Activated naive CD4-positive, alpha-beta T cell treated with anti-CD3 and anti-CD28 coated beads for 36 hours (primary cell): ENCODE data around the gene ERCC3. TPM values are rescaled to one million over a fixed set of nuclear protein-coding genes. Genes with fewer than 3 reads are reported as not detected.
"Not testable (repeated sequence)": the region's sequence is repeated elsewhere in the genome, so short reads cannot be mapped to it uniquely, and the experiment has no call there.

Experiments used
- CTCF ChIA-PET: fragments of 350-600 bp; sonication (Branson Sonifier 250); formaldehyde crosslinking; loops from one replicate; lab custom pipeline; 2021; ENCODE audit warnings: antibody characterized with exemption; lab: Charles Lee
- DNase-seq: peaks from one replicate; pipeline ENCODE4 v3.0.0-alpha.2; 2020
- H3K27ac Mint-ChIP-seq: one replicate; pipeline ENCODE4 v1.8.0; 2021; ENCODE audit warnings: mild to moderate bottlenecking, mixed read lengths
- H3K27me3 Mint-ChIP-seq: one replicate; pipeline ENCODE4 v1.8.0; 2021; ENCODE audit warnings: low read depth, mixed read lengths
- H3K36me3 Mint-ChIP-seq: one replicate; pipeline ENCODE4 v1.8.0; 2021; ENCODE audit warnings: low read depth, mixed read lengths
- H3K4me1 Mint-ChIP-seq: one replicate; pipeline ENCODE4 v1.8.0; 2021; ENCODE audit warnings: low read depth, mixed read lengths
- H3K4me3 Mint-ChIP-seq: one replicate; pipeline ENCODE4 v1.8.0; 2021; ENCODE audit warnings: mild to moderate bottlenecking, moderate library complexity, mixed read lengths
- H3K9me3 Mint-ChIP-seq: one replicate; pipeline ENCODE4 v1.8.0; 2021; ENCODE audit warnings: mixed read lengths
- intact Hi-C: fragments of 100-400 bp; cut with micrococcal nuclease; formaldehyde crosslinking; loops from one replicate; pipeline ENCODE4 v1.15.1; 2023
- total RNA-seq, 2 experiments: library from RNA; stranded (reverse); gene quantifications; one replicate each; pipeline ENCODE4 v1.2.3, GENCODE V29; 2021

Gene ERCC3
- total RNA-seq, 2 experiments from 2014 or later = 37.0 to 41.1 TPM

- peaks cover 33% of the 10 kb centered on the region for H3K9me3 Mint-ChIP-seq
- CTCF ChIA-PET, H3K4me1 Mint-ChIP-seq, intact Hi-C loops, H3K4me3 Mint-ChIP-seq, H3K27me3 Mint-ChIP-seq, H3K36me3 Mint-ChIP-seq, DNase-seq, H3K27ac Mint-ChIP-seq: not testable (repeated sequence)
Observed at GRCh38 chr2:127237768-127238167, 56.2 kb downstream of the ERCC3 start.

- H3K9me3 Mint-ChIP-seq = peaks cover 16% of the 10 kb centered on the region
- H3K36me3 Mint-ChIP-seq = peaks cover 4% of the 10 kb centered on the region
- no peak for DNase-seq
- H3K4me3 Mint-ChIP-seq = no peak overlapping the region
- H3K4me1 Mint-ChIP-seq = no peaks in the 10 kb centered on the region
- intact Hi-C loops = no loop called here
- no peak overlapping the region for H3K27ac Mint-ChIP-seq
- CTCF ChIA-PET = interaction anchor here (1.6 kb wide), 1 partner anchor 167 kb away, joined by 4 read pairs; no protein-coding TSS in a partner anchor
- no peaks in the 10 kb centered on the region for H3K27me3 Mint-ChIP-seq
Observed at GRCh38 chr2:127235082-127235702, 58.8 kb downstream of the ERCC3 start.

- H3K4me1 Mint-ChIP-seq = no peaks in the 10 kb centered on the region
- DNase-seq = no peak
- no peak overlapping the region for H3K27ac Mint-ChIP-seq
- peaks cover 2% of the 10 kb centered on the region for H3K27me3 Mint-ChIP-seq
- CTCF ChIA-PET = interaction anchor here (1.0 kb wide), 1 partner anchor 36 kb away, joined by 3 read pairs; no protein-coding TSS in a partner anchor
- no peak overlapping the region for H3K4me3 Mint-ChIP-seq
- H3K9me3 Mint-ChIP-seq = peaks cover 14% of the 10 kb centered on the region
- peaks cover 1% of the 10 kb centered on the region for H3K36me3 Mint-ChIP-seq
- intact Hi-C loops = no loop called here
Observed at GRCh38 chr2:127233710-127234109, 60.2 kb downstream of the ERCC3 start.

GRCh38 chr2:127231130-127231865, 62.6 kb downstream of the ERCC3 start:
- intact Hi-C loops = no loop called here
- CTCF ChIA-PET = no interaction called here
- H3K27me3 Mint-ChIP-seq = peaks cover 9% of the 10 kb centered on the region
- H3K27ac Mint-ChIP-seq = no peak overlapping the region
- H3K4me3 Mint-ChIP-seq = no peak overlapping the region
- H3K9me3 Mint-ChIP-seq = no peaks in the 10 kb centered on the region
- no peak for DNase-seq
- H3K4me1 Mint-ChIP-seq = no peaks in the 10 kb centered on the region
- H3K36me3 Mint-ChIP-seq = no peaks in the 10 kb centered on the region

- Mint-ChIP-seq H3K9me3 (no peaks in the 10 kb centered on the region), H3K27ac (no peak overlapping the region), H3K27me3 (peaks cover 12% of the 10 kb centered on the region), H3K4me3 (no peak overlapping the region), H3K36me3 (no peaks in the 10 kb centered on the region), H3K4me1 (no peaks in the 10 kb centered on the region)
- intact Hi-C loops = no loop called here
- DNase-seq = no peak
- CTCF ChIA-PET = no interaction called here
Observed at GRCh38 chr2:127229555-127229954, 64.4 kb downstream of the ERCC3 start.

- no peaks in the 10 kb centered on the region for H3K36me3 Mint-ChIP-seq
- H3K27ac Mint-ChIP-seq = no peak overlapping the region
- no peaks in the 10 kb centered on the region for H3K4me1 Mint-ChIP-seq
- no peak overlapping the region for H3K4me3 Mint-ChIP-seq
- no peak for DNase-seq
- intact Hi-C loops = no loop called here
- H3K27me3 Mint-ChIP-seq = peaks cover 18% of the 10 kb centered on the region
- H3K9me3 Mint-ChIP-seq = no peaks in the 10 kb centered on the region
- CTCF ChIA-PET = interaction anchor here (1.2 kb wide), 1 partner anchor 147 kb away, joined by 3 read pairs; no protein-coding TSS in a partner anchor
Observed at GRCh38 chr2:127228102-127228501, 65.8 kb downstream of the ERCC3 start.

GRCh38 chr2:127227264-127227660, 66.7 kb downstream of the ERCC3 start:
- H3K36me3 Mint-ChIP-seq, H3K27ac Mint-ChIP-seq, H3K4me1 Mint-ChIP-seq, H3K4me3 Mint-ChIP-seq, H3K9me3 Mint-ChIP-seq, DNase-seq, intact Hi-C loops: not testable (repeated sequence)
- peaks cover 21% of the 10 kb centered on the region for H3K27me3 Mint-ChIP-seq
- CTCF ChIA-PET = interaction anchor here (1.2 kb wide), 1 partner anchor 146 kb away, joined by 3 read pairs; no protein-coding TSS in a partner anchor

GRCh38 chr2:127226520-127227263, 67.3 kb downstream of the ERCC3 start:
- no peaks in the 10 kb centered on the region for H3K36me3 Mint-ChIP-seq
- no peaks in the 10 kb centered on the region for H3K4me1 Mint-ChIP-seq
- H3K27me3 Mint-ChIP-seq = peaks cover 21% of the 10 kb centered on the region
- no peak overlapping the region for H3K27ac Mint-ChIP-seq
- peak; percentile 57 for DNase-seq
- intact Hi-C loops = no loop called here
- no peak overlapping the region for H3K4me3 Mint-ChIP-seq
- H3K9me3 Mint-ChIP-seq = no peaks in the 10 kb centered on the region
- CTCF ChIA-PET = interaction anchor here (1.2 kb wide), 1 partner anchor 146 kb away, joined by 3 read pairs; no protein-coding TSS in a partner anchor

- intact Hi-C loops = no loop called here
- Mint-ChIP-seq H3K27me3 (peaks cover 21% of the 10 kb centered on the region), H3K9me3 (no peaks in the 10 kb centered on the region), H3K4me3 (no peak overlapping the region), H3K27ac (no peak overlapping the region), H3K36me3 (no peaks in the 10 kb centered on the region), H3K4me1 (no peaks in the 10 kb centered on the region)
- DNase-seq = no peak
- CTCF ChIA-PET = no interaction called here
Observed at GRCh38 chr2:127226132-127226519, 67.8 kb downstream of the ERCC3 start.

- no peaks in the 10 kb centered on the region for H3K36me3 Mint-ChIP-seq
- peaks cover 28% of the 10 kb centered on the region for H3K27me3 Mint-ChIP-seq
- intact Hi-C loops = no loop called here
- H3K4me3 Mint-ChIP-seq = no peak overlapping the region
- peaks cover 5% of the 10 kb centered on the region for H3K4me1 Mint-ChIP-seq
- DNase-seq = no peak
- no peak overlapping the region for H3K27ac Mint-ChIP-seq
- H3K9me3 Mint-ChIP-seq = no peaks in the 10 kb centered on the region
- CTCF ChIA-PET = interaction anchor here (0.9 kb wide), 1 partner anchor 28 kb away, joined by 3 read pairs; no protein-coding TSS in a partner anchor
Observed at GRCh38 chr2:127225186-127225960, 68.6 kb downstream of the ERCC3 start.

- H3K4me1 Mint-ChIP-seq, intact Hi-C loops, CTCF ChIA-PET, H3K27ac Mint-ChIP-seq, DNase-seq, H3K36me3 Mint-ChIP-seq, H3K4me3 Mint-ChIP-seq, H3K9me3 Mint-ChIP-seq: not testable (repeated sequence)
- peaks cover 31% of the 10 kb centered on the region for H3K27me3 Mint-ChIP-seq
Observed at GRCh38 chr2:127224135-127224534, 69.8 kb downstream of the ERCC3 start.
